Pancreas (tissue), 10 donors: ENCODE data around the gene EFTUD2. TPM values are rescaled to one million over a fixed set of nuclear protein-coding genes. Genes with fewer than 3 reads are reported as not detected.

Experiments used
- ATAC-seq, 4 donors: fragments of 200-7000 bp; cut with Tn5 transposase; one replicate each; pipeline versions ENCODE4 v1.8.0 to v1.9.1; 2020; ENCODE audit warnings: mild to moderate bottlenecking in 4 of 4, moderate library complexity in 4 of 4
- DNase-seq, 6 donors: peaks; one replicate each; pipeline ENCODE4 v3.0.0-alpha.2; 2020
- FAIRE-seq: peaks from 2 replicates; lab custom pipeline; 2012; peaks lifted over from hg19 to GRCh38; lab: Jason Lieb, UNC
- H3K27ac ChIP-seq, 4 donors: fragments of 200-600 bp; sonication (generic); 1 replicate in 3 of 4; 2 replicates in 1 of 4; pipeline versions ENCODE4 v1.5.0 to v1.8.0; 2020
- H3K27me3 ChIP-seq, 4 donors: fragments of 200-600 bp; one replicate each; pipeline ENCODE4 v1.8.0; 2021
- H3K36me3 ChIP-seq, 3 donors: fragments of 200-600 bp; sonication (generic) in 1 of 3; one replicate each; pipeline versions ENCODE4 v1.5.0 to v1.8.0; 2020 to 2021
- H3K4me1 ChIP-seq, 3 donors: fragments of 200-600 bp; one replicate each; pipeline ENCODE4 v1.8.0; 2021
- H3K4me3 ChIP-seq, 4 donors: fragments of 200-600 bp; sonication (generic) in 2 of 4; one replicate each; pipeline versions ENCODE4 v1.5.0 to v1.8.0; 2020 to 2021
- H3K9me3 ChIP-seq, 4 donors: fragments of 200-600 bp; one replicate each; pipeline ENCODE4 v1.8.0; 2021
- WGBS, 2 donors: extraction: QIAGEN DNeasy Blood & Tissue Kit; methylation state at CpG; one replicate each; pipeline ENCODE4 v1.1.7; 2013; 5-methylcytosine and 5-hydroxymethylcytosine counted together
- intact Hi-C, 3 donors: fragments of 100-400 bp; cut with DNase I; formaldehyde crosslinking; loops; one replicate each; pipeline versions ENCODE4 v1.11.1 to v1.14.2; 2022
- polyA plus RNA-seq, 2 donors: library from polyadenylated mRNA; stranded (reverse); fragments of 200-250 nt; gene quantifications; one replicate each; pipeline ENCODE4 v1.2.3, GENCODE V29; 2013
- total RNA-seq, 6 donors: library from RNA; stranded (reverse); fragmentation: NEBNext Ultra II Directional in 4 of 6; extraction: Animal tissue kit (Norgen Biotek cat#: 25700) in 4 of 6; gene quantifications; one replicate each; pipeline versions ENCODE4 v1.2.1 to v1.2.4, GENCODE V29; 2021 to 2023
- TF ChIP-seq, protein P1 (sequence below), 4 donors: fragments of 200-600 bp; sonication (generic) in 3 of 4; IDR thresholded peaks; one replicate each; pipeline versions ENCODE4 v1.5.0 to v1.8.0; 2021; ENCODE audit warnings: antibody characterized with exemption in 4 of 4
- donor health status: healthy with polysubstance abuse.
- donor health status: DM: no; HTN: no; CAD: no; lungs with moderate emphysema.
- donor health status: DM: no; HTN: no; CAD: no.
- donor health status: control.
- donor health status: control.
- donor health status: Bipolar disorder and iron deficiency.
- donor health status: DM: yes; HTN: yes; CAD: no.
- donor health status: DM: no; HTN: no; CAD: no.
- donor health status: DM: no; HTN: no; CAD: no.
- donor health status: DM: yes; HTN: yes; CAD: no.

Gene EFTUD2
- total and polyA plus RNA-seq, 8 donors, result 18.8 to 42.7 (median 33.5) TPM

- H3K27ac ChIP-seq, result no peak overlapping the region
- no peaks in the 10 kb centered on the region for H3K36me3 ChIP-seq
- TF ChIP-seq, protein P1, sequence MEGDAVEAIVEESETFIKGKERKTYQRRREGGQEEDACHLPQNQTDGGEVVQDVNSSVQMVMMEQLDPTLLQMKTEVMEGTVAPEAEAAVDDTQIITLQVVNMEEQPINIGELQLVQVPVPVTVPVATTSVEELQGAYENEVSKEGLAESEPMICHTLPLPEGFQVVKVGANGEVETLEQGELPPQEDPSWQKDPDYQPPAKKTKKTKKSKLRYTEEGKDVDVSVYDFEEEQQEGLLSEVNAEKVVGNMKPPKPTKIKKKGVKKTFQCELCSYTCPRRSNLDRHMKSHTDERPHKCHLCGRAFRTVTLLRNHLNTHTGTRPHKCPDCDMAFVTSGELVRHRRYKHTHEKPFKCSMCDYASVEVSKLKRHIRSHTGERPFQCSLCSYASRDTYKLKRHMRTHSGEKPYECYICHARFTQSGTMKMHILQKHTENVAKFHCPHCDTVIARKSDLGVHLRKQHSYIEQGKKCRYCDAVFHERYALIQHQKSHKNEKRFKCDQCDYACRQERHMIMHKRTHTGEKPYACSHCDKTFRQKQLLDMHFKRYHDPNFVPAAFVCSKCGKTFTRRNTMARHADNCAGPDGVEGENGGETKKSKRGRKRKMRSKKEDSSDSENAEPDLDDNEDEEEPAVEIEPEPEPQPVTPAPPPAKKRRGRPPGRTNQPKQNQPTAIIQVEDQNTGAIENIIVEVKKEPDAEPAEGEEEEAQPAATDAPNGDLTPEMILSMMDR (IDR thresholded peaks at IDR 0.05), result no peak
- no peaks in the 10 kb centered on the region for H3K9me3 ChIP-seq
- ATAC-seq (no peak), FAIRE-seq (no peak), DNase-seq (peak in 1 of 6 donors; percentile 37)
- H3K27me3 ChIP-seq, result no peaks in the 10 kb centered on the region
- WGBS, 2 donors, result 93 to 96% methylated on average over 34 of the region's 34 CpGs
- intact Hi-C loops, result no loop called here
- no peaks in the 10 kb centered on the region for H3K4me1 ChIP-seq
- no peak overlapping the region for H3K4me3 ChIP-seq
Observed at GRCh38 chr17:44933824-44934744, 34.8 kb upstream of the EFTUD2 start.

DNA sequence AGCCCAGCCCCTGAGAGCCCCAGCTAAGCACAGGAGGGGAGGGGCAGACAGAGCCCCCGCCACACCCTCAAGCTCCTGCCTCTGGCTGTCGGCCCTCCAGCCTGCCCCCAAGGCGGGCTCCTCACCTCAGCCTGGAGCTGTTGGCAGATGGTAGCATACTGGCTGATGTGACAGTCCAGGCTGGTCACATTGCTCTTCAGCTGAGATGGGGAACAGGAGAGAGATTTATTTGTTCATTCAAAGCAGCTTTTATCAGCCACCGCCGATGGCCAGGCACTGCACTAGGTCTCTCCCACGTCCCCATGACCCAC is 33.5 kb upstream of the EFTUD2 start:
- no peak overlapping the region for H3K4me3 ChIP-seq
- H3K27me3 ChIP-seq, result no peaks in the 10 kb centered on the region
- no peaks in the 10 kb centered on the region for H3K4me1 ChIP-seq
- H3K9me3 ChIP-seq, result no peaks in the 10 kb centered on the region
- DNase-seq (peak in 2 of 6 donors; percentile 38 to 39), FAIRE-seq (no peak), ATAC-seq (no peak)
- 80 to 89% methylated on average over 6 of the region's 6 CpGs for WGBS, 2 donors
- intact Hi-C loops, result no loop called here
- no peaks in the 10 kb centered on the region for H3K36me3 ChIP-seq
- H3K27ac ChIP-seq, result no peak overlapping the region
- TF ChIP-seq, protein P1 (IDR thresholded peaks at IDR 0.05), result no peak

DNA sequence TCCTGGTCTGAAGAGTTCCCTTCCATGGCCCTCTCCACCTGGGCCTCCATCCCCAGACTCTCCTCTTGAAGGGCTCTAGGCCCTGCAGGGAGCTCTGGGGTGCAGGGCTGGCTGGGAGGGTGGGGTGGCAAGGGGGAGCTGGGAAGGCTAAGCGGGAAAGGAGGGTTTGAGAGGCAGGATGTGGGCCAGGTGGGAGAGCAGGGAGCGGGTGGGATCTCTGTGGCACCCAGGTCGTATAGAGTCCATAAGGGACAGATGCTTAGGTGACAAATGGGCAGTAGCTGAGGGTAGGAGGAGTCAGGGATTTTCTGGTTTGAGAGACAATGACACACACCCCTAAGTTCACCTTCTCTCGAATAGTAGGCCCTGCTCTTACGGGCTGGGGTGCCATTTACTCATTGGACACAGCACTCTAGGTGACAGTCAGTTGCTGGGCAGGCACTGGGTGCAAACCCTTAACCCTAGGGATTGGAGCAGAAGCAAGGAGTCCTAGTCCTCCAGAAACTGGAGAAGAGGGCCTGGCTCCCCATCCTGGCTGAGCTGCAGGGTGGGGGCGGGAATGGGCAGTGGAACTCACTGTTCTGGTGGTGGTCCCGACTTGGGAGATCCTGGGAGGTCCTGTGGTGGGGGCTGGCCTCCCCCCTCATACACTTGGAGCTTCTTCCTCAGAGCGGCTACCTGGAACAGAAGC is 33.0 kb upstream of the EFTUD2 start:
- DNase-seq (peak in 1 of 6 donors; percentile 39), ATAC-seq (no peak), FAIRE-seq (no peak)
- intact Hi-C loops, result no loop called here
- Histone ChIP-seq H3K4me3 (no peak overlapping the region), H3K9me3 (no peaks in the 10 kb centered on the region), H3K27me3 (no peaks in the 10 kb centered on the region), H3K4me1 (no peaks in the 10 kb centered on the region), H3K36me3 (no peaks in the 10 kb centered on the region), H3K27ac (no peak overlapping the region)
- TF ChIP-seq, protein P1 (IDR thresholded peaks at IDR 0.05), result no peak
- 88 to 97% methylated on average over 7 to 8 of the region's 8 CpGs for WGBS, 2 donors

DNA sequence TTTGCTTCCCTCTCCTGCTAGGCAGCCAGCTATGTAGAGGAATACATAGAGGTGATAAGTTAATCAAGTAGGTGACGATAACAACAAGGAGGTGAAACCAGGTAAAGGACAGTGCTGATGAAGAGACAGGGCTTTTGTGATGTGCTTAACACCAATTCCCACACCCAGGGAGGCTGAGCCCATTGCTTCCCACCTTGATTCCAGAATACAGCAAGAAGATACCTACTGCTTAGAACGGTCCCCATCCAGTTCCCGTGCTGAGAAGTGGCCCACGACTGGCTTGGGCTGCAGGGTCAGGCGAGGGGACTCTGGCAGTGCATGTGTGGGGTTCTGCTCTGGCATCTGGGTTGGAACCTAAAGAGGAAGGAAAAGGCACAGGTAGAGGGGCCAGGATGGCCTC is 32.1 kb upstream of the EFTUD2 start:
- TF ChIP-seq, protein P1 (IDR thresholded peaks at IDR 0.05), result no peak
- no peak overlapping the region for H3K4me3 ChIP-seq
- FAIRE-seq (no peak), DNase-seq (peak in 2 of 6 donors; percentile 7 to 27), ATAC-seq (no peak)
- WGBS, 2 donors, result 83 to 92% methylated on average over 5 of the region's 5 CpGs
- intact Hi-C loops, result no loop called here
- H3K36me3 ChIP-seq, result no peaks in the 10 kb centered on the region
- H3K27ac ChIP-seq, result no peak overlapping the region
- H3K27me3 ChIP-seq, result no peaks in the 10 kb centered on the region
- H3K9me3 ChIP-seq, result no peaks in the 10 kb centered on the region
- no peaks in the 10 kb centered on the region for H3K4me1 ChIP-seq
